ENCODE results near the gene COPG2.

The COPG2 gene

DNA sequence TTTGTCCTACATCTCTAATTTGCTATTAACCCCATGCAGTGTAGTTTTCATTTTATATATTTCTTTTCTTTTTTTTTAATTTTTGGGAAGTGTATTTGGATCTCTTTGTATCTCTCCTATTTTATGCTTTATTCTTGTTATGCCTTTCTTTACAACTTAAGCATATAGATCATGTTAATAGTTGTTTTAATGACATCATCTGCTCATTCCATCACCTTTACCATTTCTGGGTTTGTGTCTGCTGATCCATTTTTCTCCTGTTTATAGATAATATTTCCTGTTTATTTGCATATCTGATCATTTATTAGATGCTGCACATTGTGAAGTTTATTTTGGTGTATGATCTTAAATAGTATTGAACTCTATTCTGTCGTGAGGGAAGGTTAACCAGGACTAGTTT, 13.7 kb downstream of the COPG2 start:
- TF ChIP-seq, protein P1, sequence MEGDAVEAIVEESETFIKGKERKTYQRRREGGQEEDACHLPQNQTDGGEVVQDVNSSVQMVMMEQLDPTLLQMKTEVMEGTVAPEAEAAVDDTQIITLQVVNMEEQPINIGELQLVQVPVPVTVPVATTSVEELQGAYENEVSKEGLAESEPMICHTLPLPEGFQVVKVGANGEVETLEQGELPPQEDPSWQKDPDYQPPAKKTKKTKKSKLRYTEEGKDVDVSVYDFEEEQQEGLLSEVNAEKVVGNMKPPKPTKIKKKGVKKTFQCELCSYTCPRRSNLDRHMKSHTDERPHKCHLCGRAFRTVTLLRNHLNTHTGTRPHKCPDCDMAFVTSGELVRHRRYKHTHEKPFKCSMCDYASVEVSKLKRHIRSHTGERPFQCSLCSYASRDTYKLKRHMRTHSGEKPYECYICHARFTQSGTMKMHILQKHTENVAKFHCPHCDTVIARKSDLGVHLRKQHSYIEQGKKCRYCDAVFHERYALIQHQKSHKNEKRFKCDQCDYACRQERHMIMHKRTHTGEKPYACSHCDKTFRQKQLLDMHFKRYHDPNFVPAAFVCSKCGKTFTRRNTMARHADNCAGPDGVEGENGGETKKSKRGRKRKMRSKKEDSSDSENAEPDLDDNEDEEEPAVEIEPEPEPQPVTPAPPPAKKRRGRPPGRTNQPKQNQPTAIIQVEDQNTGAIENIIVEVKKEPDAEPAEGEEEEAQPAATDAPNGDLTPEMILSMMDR (IDR thresholded peaks at IDR 0.05; ENCODE audit: insufficient read depth, low read depth, low read length, missing control alignments), result no peak
- no peak overlapping the region for H3K4me3 ChIP-seq (ENCODE audit: low read depth, low read length)
- DNase-seq (ENCODE audit: low read depth), result no peak

DNA sequence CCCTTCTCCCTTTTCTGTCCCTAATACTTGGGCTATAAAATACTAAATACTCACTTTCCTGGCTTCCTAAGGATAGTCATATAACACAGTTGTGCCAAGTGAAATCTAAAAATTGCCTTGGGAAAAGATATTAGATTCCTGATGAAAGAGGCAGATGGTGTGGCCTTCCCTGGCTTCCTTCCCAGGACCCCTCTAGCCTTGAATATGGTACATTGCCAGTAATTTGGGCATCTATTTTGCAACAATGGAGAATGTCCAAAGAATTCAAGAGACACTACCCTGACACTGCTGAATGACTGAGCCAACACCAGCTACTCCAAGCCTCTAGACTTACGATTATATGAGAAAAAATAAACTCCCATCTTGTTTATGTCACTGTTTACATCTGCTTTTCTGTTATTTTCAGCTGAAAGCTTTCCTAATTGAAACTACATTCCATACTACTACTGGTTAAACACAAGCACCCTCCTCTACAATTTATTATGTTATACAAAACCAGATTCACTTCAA, 17.9 kb downstream of the COPG2 start:
- TF ChIP-seq, protein P1 (IDR thresholded peaks at IDR 0.05; ENCODE audit: insufficient read depth, low read depth, low read length, missing control alignments), result no peak
- no peak for DNase-seq (ENCODE audit: low read depth)
- no peak overlapping the region for H3K4me3 ChIP-seq (ENCODE audit: low read depth, low read length)

DNA sequence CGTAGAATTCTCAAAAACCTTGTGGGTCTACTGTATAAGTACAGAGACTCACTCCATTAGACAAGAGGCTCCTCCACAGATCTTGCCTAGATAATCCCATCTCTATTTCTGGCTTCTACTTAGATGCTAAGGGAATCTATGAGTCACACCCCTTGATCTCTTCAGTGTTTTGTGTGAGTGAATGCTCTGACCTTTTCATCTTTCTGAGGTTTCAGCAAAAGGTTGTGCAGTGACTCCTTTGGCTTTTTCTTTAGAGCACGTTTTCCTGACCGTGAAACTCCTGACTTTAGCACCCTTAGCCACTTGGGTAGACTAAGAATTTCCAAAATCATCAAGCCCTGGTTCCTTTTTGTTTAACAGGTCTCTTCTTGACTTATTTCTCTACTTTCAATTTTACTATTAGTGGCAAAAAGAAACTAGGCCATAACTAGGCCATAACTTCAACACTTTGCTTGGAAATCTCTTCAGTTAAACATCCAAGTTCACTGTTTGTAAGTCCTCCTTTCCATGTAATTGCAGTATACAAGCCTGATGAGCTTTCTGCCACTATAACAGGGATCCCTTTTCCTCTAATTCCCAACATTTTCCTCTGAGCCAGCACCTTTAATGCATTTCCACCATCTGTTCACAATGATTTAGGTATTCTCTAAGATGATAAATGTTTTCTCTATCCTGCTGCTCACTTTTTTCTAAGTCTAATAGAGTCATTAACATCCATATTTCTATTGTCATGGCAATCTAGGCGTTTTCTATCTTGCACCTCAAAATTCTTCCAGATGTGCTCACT, 19.4 kb downstream of the COPG2 start:
- H3K4me3 ChIP-seq (ENCODE audit: low read depth, low read length), result no peak overlapping the region
- TF ChIP-seq, protein P1 (IDR thresholded peaks at IDR 0.05; ENCODE audit: insufficient read depth, low read depth, low read length, missing control alignments), result no peak
- peak; percentile 64 for DNase-seq (ENCODE audit: low read depth)

DNA sequence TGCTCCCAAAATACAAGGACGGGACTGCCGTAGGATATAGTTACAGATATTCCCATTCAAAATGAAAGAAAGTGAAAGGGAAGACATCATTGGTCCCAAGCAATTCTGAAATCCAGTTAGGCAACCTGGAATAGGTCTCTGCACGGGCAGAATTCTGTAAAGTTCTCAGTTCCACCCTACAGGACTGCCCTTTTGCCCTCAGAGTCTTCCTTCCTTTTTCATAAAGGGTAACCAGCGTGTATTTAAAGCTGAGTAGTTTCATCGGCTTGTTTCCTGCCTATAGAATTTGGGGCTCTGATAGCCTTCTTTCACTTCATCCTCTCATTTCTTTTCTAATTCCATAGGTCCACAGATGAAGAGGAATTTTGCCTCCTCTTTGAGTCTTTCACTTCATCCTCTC, 20.0 kb downstream of the COPG2 start:
- no peak overlapping the region for H3K4me3 ChIP-seq (ENCODE audit: low read depth, low read length)
- peak; percentile 28 for DNase-seq (ENCODE audit: low read depth)
- TF ChIP-seq, protein P1 (IDR thresholded peaks at IDR 0.05; ENCODE audit: insufficient read depth, low read depth, low read length, missing control alignments), result no peak

DNA sequence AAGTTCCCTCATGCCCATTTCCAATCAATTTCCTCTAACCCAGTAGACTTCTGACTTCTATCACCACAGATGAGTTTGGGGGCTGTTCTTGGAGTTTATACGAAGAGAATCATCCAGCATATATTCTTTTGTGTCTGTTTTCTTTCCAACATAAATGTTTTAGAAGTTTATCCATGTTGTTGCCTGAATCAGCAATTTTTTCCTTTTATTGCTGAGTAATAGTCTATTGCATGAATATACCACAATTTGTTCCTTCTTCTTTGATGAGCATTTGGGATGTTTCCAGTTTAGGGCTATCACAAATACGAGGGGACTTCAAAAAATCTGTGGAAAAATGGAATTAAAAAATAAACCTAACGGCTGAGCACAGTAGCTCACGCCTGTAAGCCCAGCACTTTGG, 26.2 kb downstream of the COPG2 start:
- DNase-seq (ENCODE audit: low read depth), result no peak
- TF ChIP-seq, protein P1 (IDR thresholded peaks at IDR 0.05; ENCODE audit: insufficient read depth, low read depth, low read length, missing control alignments), result no peak
- H3K4me3 ChIP-seq (ENCODE audit: low read depth, low read length), result no peak overlapping the region

DNA sequence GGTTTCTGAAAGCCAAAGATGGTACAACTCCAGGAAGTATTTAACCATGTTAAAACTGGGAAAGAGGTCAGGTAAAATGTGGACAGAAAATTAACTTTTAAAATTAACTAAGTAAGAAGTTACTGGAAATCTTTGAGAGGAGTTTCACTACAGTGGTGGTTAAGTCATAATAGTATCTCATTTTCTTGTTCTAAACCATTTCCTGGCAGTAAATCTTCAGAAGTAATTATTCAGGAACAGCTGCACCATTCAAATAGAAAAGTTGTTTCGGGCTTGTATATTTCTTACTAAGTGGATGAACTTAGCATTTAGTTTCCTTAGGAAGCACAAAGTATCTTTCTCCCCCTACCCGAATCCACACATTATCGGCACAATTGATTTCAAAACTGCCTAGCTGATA, 27.1 kb downstream of the COPG2 start:
- peak; percentile 4 for DNase-seq (ENCODE audit: low read depth)
- H3K4me3 ChIP-seq (ENCODE audit: low read depth, low read length), result no peak overlapping the region
- TF ChIP-seq, protein P1 (IDR thresholded peaks at IDR 0.05; ENCODE audit: insufficient read depth, low read depth, low read length, missing control alignments), result no peak

DNA sequence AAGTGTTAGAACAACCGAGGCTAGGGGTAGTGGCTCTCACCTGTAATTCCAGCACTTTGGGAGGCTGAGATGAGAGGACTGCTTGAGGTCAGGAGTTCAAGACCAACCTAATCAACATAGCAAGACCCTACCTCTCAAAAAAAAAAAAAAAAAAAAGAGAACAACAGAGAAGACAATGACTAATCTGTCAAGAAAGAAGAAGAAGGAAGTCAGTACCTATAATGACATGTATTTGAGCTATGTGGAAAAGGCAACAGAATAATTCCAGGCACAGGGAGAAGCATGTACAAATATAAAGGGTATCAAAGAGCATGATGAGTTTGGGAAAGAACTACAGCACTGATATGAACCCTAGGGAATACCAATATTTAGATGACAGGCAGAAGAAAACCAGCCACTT, 27.5 kb downstream of the COPG2 start:
- TF ChIP-seq, protein P1 (IDR thresholded peaks at IDR 0.05; ENCODE audit: insufficient read depth, low read depth, low read length, missing control alignments), result no peak
- no peak for DNase-seq (ENCODE audit: low read depth)
- H3K4me3 ChIP-seq (ENCODE audit: low read depth, low read length), result no peak overlapping the region
